ENCODE results near the gene AQR.

The AQR gene

GRCh38 chr15:34999906-35000305 is 30.4 kb upstream of the AQR start:
- H3K79me2 ChIP-seq (ENCODE audit: control insufficient read depth, low read length): no peaks in the 10 kb centered on the region

GRCh38 chr15:34994925-34995324 is 25.4 kb upstream of the AQR start:
- H3K79me2 ChIP-seq (ENCODE audit: control insufficient read depth, low read length): no peaks in the 10 kb centered on the region
- H3K27me3 ChIP-seq (ENCODE audit: control insufficient read depth, low read length): peaks cover 8% of the 10 kb centered on the region
- H3K27ac ChIP-seq (ENCODE audit: low read depth, low read length): no peak overlapping the region
- no peak overlapping the region for H3K4me3 ChIP-seq (ENCODE audit: low read length)
- H3K4me1 ChIP-seq (ENCODE audit: control insufficient read depth, low read length): peaks cover 9% of the 10 kb centered on the region
- H3K9me2 ChIP-seq (replicated peaks; ENCODE audit: control insufficient read depth, low read length): no peaks in the 10 kb centered on the region
- TF ChIP-seq EZH2phosphoT487 (IDR thresholded peaks at IDR 0.05; ENCODE audit: borderline replicate concordance, low read length) (no peak), CTCF (IDR thresholded peaks at IDR 0.05; ENCODE audit: low read depth, low read length, poor library complexity, severe bottlenecking) (no peak)
- H4K20me1 ChIP-seq (ENCODE audit: control insufficient read depth, insufficient read depth, low read depth, low read length): no peaks in the 10 kb centered on the region
- no peaks in the 10 kb centered on the region for H3K36me3 ChIP-seq (ENCODE audit: control insufficient read depth, low read length)
- no peaks in the 10 kb centered on the region for H3F3A ChIP-seq (ENCODE audit: control insufficient read depth, insufficient read depth)
- H3K4me2 ChIP-seq (ENCODE audit: low read length): no peak overlapping the region
- H3K9me3 ChIP-seq (ENCODE audit: control insufficient read depth, insufficient read depth, low read length): no peaks in the 10 kb centered on the region

More at GRCh38 chr15:34999906-35000305, 30.4 kb upstream of the AQR start:
- Histone ChIP-seq H3K27ac (ENCODE audit: low read depth, low read length) (no peak overlapping the region), H4K20me1 (ENCODE audit: control insufficient read depth, insufficient read depth, low read depth, low read length) (no peaks in the 10 kb centered on the region), H3F3A (ENCODE audit: control insufficient read depth, insufficient read depth) (no peaks in the 10 kb centered on the region), H3K9me2 (replicated peaks; ENCODE audit: control insufficient read depth, low read length) (no peaks in the 10 kb centered on the region), H3K4me1 (ENCODE audit: control insufficient read depth, low read length) (no peaks in the 10 kb centered on the region), H3K4me2 (ENCODE audit: low read length) (no peak overlapping the region), H3K27me3 (ENCODE audit: control insufficient read depth, low read length) (peaks cover 6% of the 10 kb centered on the region), H3K4me3 (ENCODE audit: low read length) (no peak overlapping the region), H3K36me3 (ENCODE audit: control insufficient read depth, low read length) (no peaks in the 10 kb centered on the region), H3K9me3 (ENCODE audit: control insufficient read depth, insufficient read depth, low read length) (no peaks in the 10 kb centered on the region)
- TF ChIP-seq CTCF (IDR thresholded peaks at IDR 0.05; ENCODE audit: low read depth, low read length, poor library complexity, severe bottlenecking) (no peak), EZH2phosphoT487 (IDR thresholded peaks at IDR 0.05; ENCODE audit: borderline replicate concordance, low read length) (no peak)

GRCh38 chr15:34993877-34994276 is 24.3 kb upstream of the AQR start:
- Histone ChIP-seq H3K4me2 (ENCODE audit: low read length) (no peak overlapping the region), H3K9me3 (ENCODE audit: control insufficient read depth, insufficient read depth, low read length) (no peaks in the 10 kb centered on the region), H3K4me1 (ENCODE audit: control insufficient read depth, low read length) (peaks cover 19% of the 10 kb centered on the region), H3K36me3 (ENCODE audit: control insufficient read depth, low read length) (no peaks in the 10 kb centered on the region), H3K4me3 (ENCODE audit: low read length) (no peak overlapping the region), H4K20me1 (ENCODE audit: control insufficient read depth, insufficient read depth, low read depth, low read length) (no peaks in the 10 kb centered on the region), H3K27ac (ENCODE audit: low read depth, low read length) (no peak overlapping the region), H3K79me2 (ENCODE audit: control insufficient read depth, low read length) (no peaks in the 10 kb centered on the region), H3F3A (ENCODE audit: control insufficient read depth, insufficient read depth) (no peaks in the 10 kb centered on the region), H3K27me3 (ENCODE audit: control insufficient read depth, low read length) (peaks cover 8% of the 10 kb centered on the region), H3K9me2 (replicated peaks; ENCODE audit: control insufficient read depth, low read length) (no peaks in the 10 kb centered on the region)
- TF ChIP-seq EZH2phosphoT487 (IDR thresholded peaks at IDR 0.05; ENCODE audit: borderline replicate concordance, low read length) (no peak), CTCF (IDR thresholded peaks at IDR 0.05; ENCODE audit: low read depth, low read length, poor library complexity, severe bottlenecking) (no peak)

- no peak overlapping the region for H3K4me2 ChIP-seq (ENCODE audit: low read length)
- H3K9me3 ChIP-seq (ENCODE audit: control insufficient read depth, insufficient read depth, low read length): no peaks in the 10 kb centered on the region
- peaks cover 22% of the 10 kb centered on the region for H3K4me1 ChIP-seq (ENCODE audit: control insufficient read depth, low read length)
- no peak overlapping the region for H3K4me3 ChIP-seq (ENCODE audit: low read length)
- no peaks in the 10 kb centered on the region for H3F3A ChIP-seq (ENCODE audit: control insufficient read depth, insufficient read depth)
- peaks cover 8% of the 10 kb centered on the region for H3K27me3 ChIP-seq (ENCODE audit: control insufficient read depth, low read length)
- peaks cover 2% of the 10 kb centered on the region for H3K79me2 ChIP-seq (ENCODE audit: control insufficient read depth, low read length)
- no peak for TF ChIP-seq EZH2phosphoT487 (IDR thresholded peaks at IDR 0.05; ENCODE audit: borderline replicate concordance, low read length)
- TF ChIP-seq CTCF (IDR thresholded peaks at IDR 0.05; ENCODE audit: low read depth, low read length, poor library complexity, severe bottlenecking): no peak
- no peaks in the 10 kb centered on the region for H4K20me1 ChIP-seq (ENCODE audit: control insufficient read depth, insufficient read depth, low read depth, low read length)
- no peak overlapping the region for H3K27ac ChIP-seq (ENCODE audit: low read depth, low read length)
- no peaks in the 10 kb centered on the region for H3K36me3 ChIP-seq (ENCODE audit: control insufficient read depth, low read length)
- no peaks in the 10 kb centered on the region for H3K9me2 ChIP-seq (replicated peaks; ENCODE audit: control insufficient read depth, low read length)
These were observed 23.9 kb upstream of the AQR start for GRCh38 chr15:34993412-34993811.
